IPS-18a (cell line): ENCODE results near the gene RHBDD2.
"Not testable (repeated sequence)": the region's sequence is repeated elsewhere in the genome, so short reads cannot be mapped to it uniquely, and the experiment has no call there.

ENCODE experiments used
- H3K27ac ChIP-seq: one replicate; pipeline ENCODE4 v1.5.1; 2013; ENCODE audit warnings: low read length
- H3K27me3 ChIP-seq: one replicate; pipeline ENCODE4 v1.6.1; 2013; ENCODE audit warnings: mild to moderate bottlenecking, low read length; ENCODE audit not compliant: control insufficient read depth, insufficient read depth
- H3K36me3 ChIP-seq: one replicate; pipeline ENCODE4 v1.6.1; 2013; ENCODE audit warnings: low read depth, low read length; ENCODE audit not compliant: control insufficient read depth
- H3K4me1 ChIP-seq: one replicate; pipeline ENCODE4 v1.6.1; 2013; ENCODE audit warnings: low read depth, low read length; ENCODE audit not compliant: control insufficient read depth
- H3K4me3 ChIP-seq: one replicate; pipeline ENCODE4 v1.5.1; 2013; ENCODE audit warnings: low read length
- H3K9ac ChIP-seq: one replicate; pipeline ENCODE4 v1.6.1; 2013; ENCODE audit warnings: mild to moderate bottlenecking, low read length, moderate library complexity
- H3K9me3 ChIP-seq: one replicate; pipeline ENCODE4 v1.6.1; 2013; ENCODE audit warnings: low read depth, low read length; ENCODE audit not compliant: control insufficient read depth

Gene RHBDD2

DNA sequence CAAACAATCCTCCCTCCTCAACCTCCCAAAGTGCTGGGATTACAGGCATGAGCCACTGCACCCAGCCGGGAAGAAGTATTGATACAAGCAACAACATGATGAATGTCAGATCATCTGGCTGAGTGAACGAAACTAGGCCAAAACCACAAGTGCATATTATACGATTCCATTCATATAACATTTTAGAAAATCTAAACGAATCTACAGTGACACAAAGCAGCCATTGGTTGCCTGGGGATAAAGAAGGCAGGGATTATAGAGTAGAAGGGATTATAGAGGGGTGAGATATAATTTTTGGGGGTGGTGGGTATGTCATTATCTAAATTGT lies 11.5 kb upstream of the RHBDD2 start:
- Histone ChIP-seq H3K9ac (no peak overlapping the region), H3K27me3 (no peaks in the 10 kb centered on the region), H3K4me1 (no peaks in the 10 kb centered on the region)

GRCh38 chr7:75868153-75868552 lies 10.7 kb upstream of the RHBDD2 start:
- Histone ChIP-seq H3K36me3 (no peaks in the 10 kb centered on the region), H3K9me3 (no peaks in the 10 kb centered on the region), H3K9ac (no peak overlapping the region), H3K27ac (no peak overlapping the region), H3K27me3 (no peaks in the 10 kb centered on the region), H3K4me1 (no peaks in the 10 kb centered on the region), H3K4me3 (no peak overlapping the region)

More for the DNA sequence above, 11.5 kb upstream of the RHBDD2 start:
- no peaks in the 10 kb centered on the region for H3K9me3 ChIP-seq
- no peaks in the 10 kb centered on the region for H3K36me3 ChIP-seq
- H3K4me3 ChIP-seq: no peak overlapping the region
- no peak overlapping the region for H3K27ac ChIP-seq

GRCh38 chr7:75869776-75870379 lies 9.0 kb upstream of the RHBDD2 start:
- Histone ChIP-seq H3K4me3 (no peak overlapping the region), H3K27ac (no peak overlapping the region), H3K4me1 (no peaks in the 10 kb centered on the region), H3K36me3 (no peaks in the 10 kb centered on the region), H3K9me3 (no peaks in the 10 kb centered on the region), H3K9ac (no peak overlapping the region), H3K27me3 (no peaks in the 10 kb centered on the region)

GRCh38 chr7:75870557-75871161 lies 8.2 kb upstream of the RHBDD2 start:
- H3K36me3 ChIP-seq: no peaks in the 10 kb centered on the region
- H3K9me3 ChIP-seq: no peaks in the 10 kb centered on the region
- no peaks in the 10 kb centered on the region for H3K4me1 ChIP-seq
- no peak overlapping the region for H3K4me3 ChIP-seq
- no peak overlapping the region for H3K9ac ChIP-seq
- no peak overlapping the region for H3K27ac ChIP-seq
- H3K27me3 ChIP-seq: no peaks in the 10 kb centered on the region

GRCh38 chr7:75872073-75872782 lies 6.6 kb upstream of the RHBDD2 start:
- no peak overlapping the region for H3K9ac ChIP-seq
- no peak overlapping the region for H3K4me3 ChIP-seq
- H3K9me3 ChIP-seq: no peaks in the 10 kb centered on the region
- H3K27me3 ChIP-seq: no peaks in the 10 kb centered on the region
- no peaks in the 10 kb centered on the region for H3K36me3 ChIP-seq
- no peak overlapping the region for H3K27ac ChIP-seq
- no peaks in the 10 kb centered on the region for H3K4me1 ChIP-seq

- H3K27ac ChIP-seq, H3K4me1 ChIP-seq, H3K4me3 ChIP-seq: not testable (repeated sequence)
Observed at GRCh38 chr7:75874180-75874579, 4.7 kb upstream of the RHBDD2 start.

DNA sequence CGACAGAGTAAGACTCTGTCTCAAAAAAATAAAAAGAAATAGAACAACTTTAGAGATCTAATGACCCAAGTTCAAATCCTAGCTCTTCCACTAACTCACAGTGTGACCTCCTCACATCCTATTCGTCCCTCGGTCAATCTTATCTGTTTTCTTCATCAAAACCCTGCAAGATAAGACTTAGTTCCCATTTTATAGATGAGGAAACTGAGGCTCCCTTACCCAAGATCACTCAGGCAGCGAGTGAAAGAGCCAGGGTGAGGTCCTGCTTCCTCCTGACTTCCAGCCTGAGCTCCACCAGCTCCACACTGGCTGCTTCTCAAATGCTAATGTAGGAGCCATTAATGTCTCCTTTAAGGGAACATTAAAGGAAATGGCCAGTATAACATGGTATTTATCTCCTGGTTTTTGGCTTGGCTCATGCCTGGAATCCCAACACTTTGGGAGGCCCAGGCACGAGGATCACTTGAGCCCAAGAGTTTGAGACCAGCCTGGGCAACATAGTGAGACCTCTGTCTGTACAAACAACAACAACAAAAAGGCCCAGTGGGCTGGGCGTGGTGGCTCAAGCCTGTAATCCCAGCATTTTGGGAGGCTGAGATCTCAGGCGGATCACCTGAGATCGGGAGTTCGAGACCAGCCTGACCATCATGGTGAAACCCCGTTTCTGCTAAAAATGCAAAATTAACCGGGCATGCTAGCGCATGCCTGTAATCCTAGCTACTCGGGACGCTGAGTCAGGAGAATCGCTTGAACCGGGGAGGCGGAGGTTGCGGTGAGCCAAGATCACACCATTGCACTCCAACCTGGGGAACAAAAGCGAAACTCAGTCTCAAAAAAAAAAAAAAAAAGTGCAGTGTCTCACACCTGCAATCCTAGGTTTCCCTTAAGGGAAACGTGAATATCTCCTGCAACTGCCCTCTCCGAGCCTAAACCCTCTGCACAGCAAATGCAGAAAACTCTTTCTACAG lies 3.4 kb upstream of the RHBDD2 start:
- H3K4me1 ChIP-seq: peaks cover 14% of the 10 kb centered on the region
- peaks cover 8% of the 10 kb centered on the region for H3K27me3 ChIP-seq
- H3K36me3 ChIP-seq: no peaks in the 10 kb centered on the region
- no peak overlapping the region for H3K27ac ChIP-seq
- H3K4me3 ChIP-seq: no peak overlapping the region
- no peak overlapping the region for H3K9ac ChIP-seq
- H3K9me3 ChIP-seq: no peaks in the 10 kb centered on the region

More at GRCh38 chr7:75874180-75874579, 4.7 kb upstream of the RHBDD2 start:
- H3K27me3 ChIP-seq, H3K9ac ChIP-seq, H3K36me3 ChIP-seq, H3K9me3 ChIP-seq: not testable (repeated sequence)

GRCh38 chr7:75876126-75876881 lies 2.5 kb upstream of the RHBDD2 start:
- Histone ChIP-seq H3K9ac (no peak overlapping the region), H3K36me3 (no peaks in the 10 kb centered on the region), H3K4me3 (no peak overlapping the region), H3K27ac (no peak overlapping the region), H3K27me3 (peaks cover 10% of the 10 kb centered on the region), H3K9me3 (no peaks in the 10 kb centered on the region), H3K4me1 (peaks cover 14% of the 10 kb centered on the region)

- H3K27ac ChIP-seq: peak overlapping the region; percentile 0
- no peak overlapping the region for H3K9ac ChIP-seq
- H3K4me1 ChIP-seq: peaks cover 14% of the 10 kb centered on the region
- H3K36me3 ChIP-seq: peaks cover 14% of the 10 kb centered on the region
- peak overlapping the region; percentile 38 for H3K4me3 ChIP-seq
- H3K9me3 ChIP-seq: no peaks in the 10 kb centered on the region
- H3K27me3 ChIP-seq: peaks cover 10% of the 10 kb centered on the region
Observed at GRCh38 chr7:75878312-75878768, 494 bp upstream of the RHBDD2 start.

DNA sequence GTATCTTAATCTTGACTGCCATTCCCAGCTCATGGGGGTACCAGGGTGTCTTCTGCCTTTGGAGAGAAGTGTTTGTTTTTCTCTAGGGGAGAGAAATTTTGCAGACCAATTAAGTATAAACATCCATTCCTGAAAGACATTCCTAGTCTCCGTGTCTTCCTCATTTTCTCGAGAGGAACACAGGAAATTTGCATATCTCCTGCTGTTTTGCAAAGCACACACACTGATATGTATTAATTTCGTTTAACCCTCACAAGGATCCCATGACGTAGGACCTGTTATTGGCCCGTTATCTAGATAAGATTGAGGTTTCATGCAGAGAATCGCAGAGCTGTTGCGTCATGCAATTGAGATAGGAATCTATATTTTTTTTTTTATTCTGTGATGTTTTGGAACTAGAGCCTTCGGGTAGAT lies 944 bp downstream of the RHBDD2 start:
- H3K9me3 ChIP-seq: no peaks in the 10 kb centered on the region

More for the DNA sequence above, 944 bp downstream of the RHBDD2 start:
- H3K36me3 ChIP-seq: peaks cover 25% of the 10 kb centered on the region
- H3K9ac ChIP-seq: peak overlapping the region; percentile 80
- H3K27me3 ChIP-seq: peaks cover 10% of the 10 kb centered on the region
- peaks cover 14% of the 10 kb centered on the region for H3K4me1 ChIP-seq
- peak overlapping the region; percentile 89 for H3K4me3 ChIP-seq
- H3K27ac ChIP-seq: no peak overlapping the region
